Sigmoid colon (tissue), 4 donors: ENCODE results near the gene HAND2.

ENCODE experiments used
- CTCF ChIP-seq, 4 experiments: fragments of 450-650 bp in 3 of 4; fragments of 200-600 bp in 1 of 4; IDR thresholded peaks; one replicate each; pipeline ENCODE4 v1.5.1; 2016 to 2019; ENCODE audit warnings: antibody characterized with exemption in 4 of 4, mild to moderate bottlenecking in 3 of 4, moderate library complexity in 2 of 4
- EP300 ChIP-seq, 4 donors: sonication (generic); formaldehyde crosslinking; IDR thresholded peaks; one replicate each; pipeline ENCODE4 v1.6.1; 2017; ENCODE audit warnings: antibody characterized with exemption in 4 of 4
- POLR2A ChIP-seq, 2 donors: fragments of 450-650 bp; IDR thresholded peaks; one replicate each; pipeline ENCODE4 v1.6.1; 2016; ENCODE audit warnings: antibody characterized with exemption in 2 of 2, mild to moderate bottlenecking in 2 of 2, moderate library complexity in 2 of 2
- POLR2AphosphoS5 ChIP-seq, 4 donors: sonication (generic); formaldehyde crosslinking; IDR thresholded peaks; one replicate each; pipeline ENCODE4 v1.6.1; 2017; ENCODE audit warnings: antibody characterized with exemption in 4 of 4

GRCh38 chr4:173537613-173538147, 7.7 kb upstream of the HAND2 start:
- no peak for TF ChIP-seq CTCF (IDR thresholded peaks at IDR 0.05)
- no peak for TF ChIP-seq POLR2A (IDR thresholded peaks at IDR 0.05)
- TF ChIP-seq POLR2AphosphoS5 (IDR thresholded peaks at IDR 0.05): no peak
- no peak for TF ChIP-seq EP300 (IDR thresholded peaks at IDR 0.05)
